HL-60/S4 treated with retinoic acid at 250 ng/mL for 4 days and 3 days (cell line): ENCODE results near the gene GZMM.

Experiments
- in situ Hi-C: fragments of 300-500 bp; cut with MboI; formaldehyde crosslinking; loops from 2 replicates; pipeline ENCODE4 v1.7.0; 2022; ENCODE audit warnings: low sequenced_read_pairs

The GZMM gene

GRCh38 chr19:543910-544608 lies at the start of gene GZMM:
Gene GZMM, plus strand, starts transcription at chr19:544053. Its CDS starts 19 bp downstream, at chr19:544072.
- in situ Hi-C loops = no loop called here

GRCh38 chr19:494171-495080 lies 49.4 kb upstream of the GZMM start:
- in situ Hi-C loops = no loop called here

- in situ Hi-C loops = no loop called here
Measured at GRCh38 chr19:495081-495401, 48.8 kb upstream of the GZMM start.

DNA sequence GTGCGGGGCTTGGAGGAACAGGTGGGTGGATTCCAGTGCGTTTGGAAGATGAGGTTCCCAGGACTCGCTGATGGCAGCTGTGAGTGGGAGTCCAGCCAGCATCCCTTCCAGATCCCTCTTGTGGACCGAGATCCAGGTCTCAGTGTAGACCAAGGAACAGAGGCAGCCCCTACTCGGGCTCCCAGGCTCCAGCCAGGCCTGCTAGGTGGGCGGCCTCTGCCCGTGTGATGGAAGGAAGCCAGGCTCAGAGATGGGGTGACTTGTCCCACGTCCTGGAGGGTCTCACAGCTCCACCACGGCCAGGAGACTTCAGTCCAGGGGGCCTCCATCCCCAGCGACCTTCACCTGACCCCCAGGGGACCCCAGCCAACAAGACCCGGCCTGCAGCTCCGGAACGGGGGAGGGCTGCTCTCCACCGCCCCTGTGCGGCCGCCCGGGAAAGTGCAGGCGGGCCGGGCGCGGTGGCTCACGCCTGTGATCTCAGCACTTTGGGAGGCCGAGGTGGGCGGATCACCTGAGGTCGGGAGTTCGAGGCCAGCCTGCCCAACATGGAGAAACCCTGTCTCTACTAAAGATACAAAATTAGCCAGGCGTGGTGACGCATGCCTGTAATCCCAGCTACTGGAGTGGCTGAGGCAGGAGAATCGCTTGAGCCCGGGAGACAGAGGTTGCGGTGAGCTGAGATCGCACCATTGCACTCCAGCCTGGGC lies 48.3 kb upstream of the GZMM start:
- in situ Hi-C loops = no loop called here

- in situ Hi-C loops = no loop called here
Measured at GRCh38 chr19:496112-496665, 47.7 kb upstream of the GZMM start, which contains the start of gene MADCAM1. Gene MADCAM1, plus strand, starts transcription at chr19:496486. Its CDS starts 14 bp downstream, at chr19:496500.

DNA sequence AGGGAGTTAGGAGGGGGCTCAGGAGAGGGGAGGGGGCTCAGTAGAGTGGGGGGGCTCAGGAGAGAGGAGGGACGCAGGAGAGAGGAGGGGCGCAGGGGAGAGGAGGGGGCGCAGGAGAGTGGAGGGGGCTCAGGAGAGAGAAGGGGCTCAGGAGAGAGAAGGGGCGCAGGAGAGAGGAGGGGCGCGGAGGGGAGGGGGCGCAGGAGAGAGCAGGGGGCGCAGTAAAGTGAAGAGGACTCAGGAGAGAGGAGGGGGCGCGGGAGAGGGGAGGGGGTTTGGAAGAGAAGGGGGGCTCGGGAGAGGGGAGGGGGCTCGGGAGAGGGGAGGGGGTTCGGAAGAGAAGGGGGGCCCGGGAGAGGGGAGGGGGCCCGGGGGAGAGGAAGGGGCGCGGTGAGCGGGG lies 46.9 kb upstream of the GZMM start:
- in situ Hi-C loops = no loop called here

DNA sequence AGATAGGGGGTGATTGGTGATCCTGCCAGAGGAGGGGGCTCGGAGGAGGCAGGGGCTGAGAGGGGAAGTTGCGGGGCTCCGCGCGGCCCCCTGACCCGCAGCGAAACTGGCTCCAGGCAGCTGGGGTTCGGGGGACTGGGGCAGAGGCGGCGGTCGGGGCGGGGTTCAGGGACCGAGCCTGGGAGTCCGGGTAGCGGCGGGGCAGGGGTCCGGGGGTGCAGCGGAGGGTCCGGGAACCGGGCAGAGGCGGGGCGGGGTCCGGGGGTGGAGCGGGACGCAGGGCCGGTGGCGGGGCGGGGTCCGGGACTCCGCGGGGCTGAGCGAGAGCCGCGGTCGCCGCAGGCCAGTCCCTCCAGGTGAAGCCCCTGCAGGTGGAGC lies 46.4 kb upstream of the GZMM start:
- in situ Hi-C loops = no loop called here

GRCh38 chr19:497869-498510 lies 45.9 kb upstream of the GZMM start:
- in situ Hi-C loops = no loop called here

- in situ Hi-C loops = no loop called here
Measured at GRCh38 chr19:498511-498891, 45.4 kb upstream of the GZMM start.

DNA sequence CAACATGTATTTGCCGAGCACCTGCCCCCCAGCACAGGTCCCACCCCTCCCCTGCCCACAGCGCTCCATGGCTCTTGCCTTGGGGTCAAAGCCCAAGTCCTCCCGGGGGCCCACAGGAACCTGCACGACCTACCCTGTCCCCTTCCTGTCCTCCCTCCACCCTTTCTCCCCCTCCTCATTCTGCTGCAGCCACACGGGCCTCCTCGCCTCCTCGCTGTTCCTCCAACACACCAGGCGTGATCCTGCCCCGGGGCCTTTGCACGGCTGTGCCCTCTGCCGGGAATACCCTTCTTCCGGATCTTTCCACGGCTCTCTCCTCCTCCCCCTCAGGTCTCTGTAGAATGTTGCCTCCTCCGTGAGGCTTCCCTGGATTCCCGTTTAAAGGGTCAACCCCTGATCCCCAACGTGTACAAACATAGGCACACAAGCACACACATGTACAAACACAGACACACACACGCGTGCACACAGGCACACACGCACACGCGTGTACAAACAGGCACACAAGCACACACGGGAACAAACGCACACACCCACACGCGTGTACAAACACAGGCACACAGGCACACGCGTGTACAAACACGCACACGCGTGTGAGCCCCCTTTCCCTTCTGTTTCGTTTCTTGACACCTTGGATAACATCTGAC lies 44.8 kb upstream of the GZMM start:
- in situ Hi-C loops = no loop called here

DNA sequence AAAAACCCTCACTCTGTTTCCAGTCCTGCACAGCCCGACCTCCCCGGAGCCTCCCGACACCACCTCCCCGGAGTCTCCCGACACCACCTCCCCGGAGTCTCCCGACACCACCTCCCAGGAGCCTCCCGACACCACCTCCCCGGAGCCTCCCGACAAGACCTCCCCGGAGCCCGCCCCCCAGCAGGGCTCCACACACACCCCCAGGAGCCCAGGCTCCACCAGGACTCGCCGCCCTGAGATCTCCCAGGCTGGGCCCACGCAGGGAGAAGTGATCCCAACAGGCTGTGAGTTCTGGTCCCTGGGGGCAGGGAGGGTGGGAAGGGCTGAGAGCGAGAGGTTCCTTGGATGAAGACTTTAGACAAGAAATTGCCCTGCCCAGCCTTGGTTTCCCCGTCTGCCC lies 42.2 kb upstream of the GZMM start:
- in situ Hi-C loops = no loop called here

DNA sequence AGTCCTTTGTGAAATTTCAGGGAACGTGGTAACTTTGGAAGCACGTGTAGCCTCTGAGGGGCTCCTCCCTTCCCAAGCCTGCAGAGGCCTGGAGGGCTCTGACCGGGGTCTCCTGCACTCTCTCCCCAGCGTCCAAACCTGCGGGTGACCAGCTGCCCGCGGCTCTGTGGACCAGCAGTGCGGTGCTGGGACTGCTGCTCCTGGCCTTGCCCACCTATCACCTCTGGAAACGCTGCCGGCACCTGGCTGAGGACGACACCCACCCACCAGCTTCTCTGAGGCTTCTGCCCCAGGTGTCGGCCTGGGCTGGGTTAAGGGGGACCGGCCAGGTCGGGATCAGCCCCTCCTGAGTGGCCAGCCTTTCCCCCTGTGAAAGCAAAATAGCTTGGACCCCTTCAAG lies 39.2 kb upstream of the GZMM start:
- in situ Hi-C loops = no loop called here

- in situ Hi-C loops = no loop called here
Measured at GRCh38 chr19:506404-507285, 37.2 kb upstream of the GZMM start.

DNA sequence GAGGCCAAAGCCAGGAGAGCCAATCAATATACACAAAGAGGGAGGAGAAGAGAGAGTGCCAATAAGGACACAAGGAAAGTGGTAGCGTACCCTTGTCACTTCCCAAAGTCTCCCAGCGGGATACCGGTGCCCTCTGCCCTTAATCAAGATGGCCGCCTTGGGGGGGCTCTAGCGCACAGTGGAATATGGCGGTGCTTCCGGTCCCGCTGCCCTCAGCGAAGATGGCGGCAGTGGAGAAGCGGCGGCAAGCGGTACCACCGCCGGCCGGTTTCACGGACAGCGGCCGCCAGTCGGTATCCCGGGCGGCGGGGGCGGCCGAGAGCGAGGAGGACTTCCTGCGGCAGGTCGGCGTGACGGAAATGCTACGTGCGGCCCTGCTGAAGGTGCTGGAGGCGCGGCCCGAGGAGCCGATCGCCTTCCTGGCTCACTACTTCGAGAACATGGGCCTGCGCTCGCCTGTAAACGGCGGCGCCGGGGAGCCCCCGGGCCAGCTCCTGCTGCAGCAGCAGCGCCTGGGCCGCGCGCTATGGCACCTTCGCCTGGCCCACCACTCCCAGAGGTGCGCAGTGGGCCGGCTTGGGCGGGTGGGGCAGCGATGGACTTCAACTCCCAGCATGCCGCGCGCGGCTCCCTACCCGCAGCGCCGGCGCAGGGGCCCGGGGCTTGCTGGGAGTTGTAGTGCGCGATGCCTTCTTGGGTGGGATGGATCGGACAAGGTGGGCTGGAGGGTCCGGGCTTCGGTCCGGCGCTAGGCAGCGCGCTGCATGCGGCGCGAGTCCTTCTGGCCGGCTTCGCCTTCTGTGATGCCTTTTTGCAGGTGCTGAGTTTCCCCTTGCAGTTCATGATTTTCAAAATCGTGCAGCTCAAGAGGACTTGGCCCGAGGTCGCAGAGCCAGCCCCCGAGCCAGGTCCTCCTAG lies 36.3 kb upstream of the GZMM start, which contains the start of gene TPGS1:
TPGS1 (plus strand) TSS at position 212 of the 918 bp plus-strand sequence; CDS start at position 222, 10 bp downstream.
- in situ Hi-C loops = no loop called here

DNA sequence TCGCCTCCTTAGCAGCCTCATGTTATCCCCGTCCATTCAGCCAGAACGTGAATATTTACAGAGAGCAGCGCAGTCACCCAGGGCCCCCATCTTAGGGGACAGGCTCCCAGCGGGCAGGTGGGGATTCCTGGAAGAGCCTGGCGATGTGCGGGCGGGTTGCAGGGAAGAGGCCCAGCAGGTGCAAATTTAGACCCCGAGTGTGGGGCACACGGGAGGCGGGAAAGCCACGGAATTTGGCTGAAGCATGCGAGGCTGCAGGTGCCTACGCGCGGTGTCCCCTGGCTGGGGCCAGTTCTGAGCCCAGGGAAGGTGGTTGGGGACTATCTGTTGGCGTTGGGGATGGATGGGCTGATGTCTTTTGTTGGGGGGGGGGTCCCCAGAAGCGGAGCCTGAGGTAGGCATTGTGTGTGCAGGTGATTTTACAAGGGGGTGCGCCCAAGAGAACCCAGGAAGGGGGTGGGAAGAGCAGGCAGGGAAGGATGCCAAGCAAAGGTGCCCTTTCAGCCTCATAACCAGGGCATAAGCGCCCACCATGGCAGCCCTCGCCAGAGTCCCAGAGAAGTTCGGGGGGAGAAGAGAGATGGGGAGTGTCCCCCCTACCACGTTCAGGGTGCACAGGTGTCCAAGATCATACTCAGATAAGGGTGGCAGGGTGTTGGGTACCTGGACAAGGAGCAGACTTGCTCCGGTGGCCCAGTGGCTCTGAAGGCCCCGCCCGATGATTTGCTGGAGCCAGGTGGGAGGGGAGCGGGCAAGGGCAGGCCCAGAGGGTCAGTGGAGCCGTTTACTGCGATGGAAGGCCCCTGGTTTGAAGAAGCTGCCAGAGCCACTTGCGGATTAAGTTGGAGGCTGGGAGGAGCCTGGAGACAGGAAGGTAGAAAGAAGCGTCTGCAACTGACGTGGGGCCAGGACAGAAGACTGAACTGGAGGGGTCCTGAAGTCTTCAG lies 35.4 kb upstream of the GZMM start:
- in situ Hi-C loops = no loop called here

DNA sequence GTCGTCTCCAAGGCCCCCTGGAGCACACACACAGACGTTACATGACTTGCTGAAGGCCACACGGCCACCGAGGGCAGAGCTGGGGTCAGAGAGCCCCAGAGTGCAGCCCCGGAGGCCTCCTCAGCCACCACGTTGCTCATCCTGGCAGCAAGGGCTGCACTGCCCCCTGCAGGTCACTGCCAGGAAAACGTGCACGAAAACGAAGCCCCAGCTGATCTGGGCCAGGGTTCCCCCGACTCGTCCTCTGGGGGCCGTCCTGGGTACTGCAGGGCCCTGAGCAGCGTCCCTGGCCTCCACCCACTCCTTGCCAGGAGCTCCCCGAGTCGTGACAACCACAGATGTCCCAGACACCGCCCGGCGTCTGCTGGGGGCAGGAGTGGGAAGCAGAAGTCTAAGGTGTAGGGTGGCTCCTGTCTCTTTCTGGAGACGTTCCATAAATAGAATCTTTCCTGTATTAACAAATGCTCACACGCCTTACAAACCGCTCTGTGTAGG lies 33.2 kb upstream of the GZMM start:
- in situ Hi-C loops = no loop called here
